Prostate gland (tissue), 2 donors: ENCODE results near the gene CDH8. TPM values are rescaled to one million over a fixed set of nuclear protein-coding genes. Genes with fewer than 3 reads are reported as not detected.

ENCODE experiments used
- DNase-seq: peaks from one replicate; pipeline ENCODE4 v3.0.0-alpha.2; 2019; ENCODE audit warnings: low spot score
- H3K27ac ChIP-seq, 2 donors: fragments of 200-600 bp; sonication (generic); 2 replicates each; pipeline ENCODE4 v1.5.1; 2017 to 2019
- H3K27me3 ChIP-seq: fragments of 200-600 bp; sonication (generic); replicated peaks from 2 replicates; pipeline ENCODE4 v1.5.1; 2019; ENCODE audit not compliant: insufficient read depth
- H3K36me3 ChIP-seq, 2 donors: fragments of 200-600 bp; sonication (generic); 1 replicate in 1 of 2; 2 replicates in 1 of 2; pipeline versions ENCODE4 v1.5.1 to v1.8.1; 2017 to 2019
- H3K4me1 ChIP-seq: fragments of 200-600 bp; sonication (generic); replicated peaks from 2 replicates; pipeline ENCODE4 v1.5.1; 2019
- H3K4me3 ChIP-seq, 2 donors: fragments of 200-600 bp; sonication (generic); 2 replicates each; pipeline ENCODE4 v1.5.1; 2017 to 2019
- H3K9me3 ChIP-seq: fragments of 200-600 bp; sonication (generic); 2 replicates; pipeline ENCODE4 v1.5.1; 2017
- CTCF ChIP-seq, 4 experiments: fragments of 200-600 bp in 2 of 4; fragments of 450-650 bp in 2 of 4; sonication (generic) in 2 of 4; IDR thresholded peaks; 1 replicate in 3 of 4; 2 replicates in 1 of 4; pipeline ENCODE4 v1.5.1; 2016 to 2019; ENCODE audit warnings: antibody characterized with exemption in 4 of 4, mild to moderate bottlenecking in 2 of 4, moderate library complexity in 2 of 4
- POLR2A ChIP-seq: fragments of 450-650 bp; IDR thresholded peaks from one replicate; pipeline ENCODE4 v1.6.1; 2016; ENCODE audit warnings: antibody characterized with exemption, mild to moderate bottlenecking
- POLR2AphosphoS5 ChIP-seq: sonication (generic); formaldehyde crosslinking; IDR thresholded peaks from one replicate; pipeline ENCODE4 v1.6.1; 2017; ENCODE audit warnings: antibody characterized with exemption
- WGBS: methylation state at CpG from one replicate; pipeline ENCODE4 v1.1.5; 2018; 5-methylcytosine and 5-hydroxymethylcytosine counted together
- intact Hi-C: fragments of 100-400 bp; cut with DNase I; formaldehyde crosslinking; loops from one replicate; pipeline ENCODE4 v1.14.2; 2022
- total RNA-seq, 2 donors: library from RNA; depleted of rRNA; stranded (reverse); fragments of >200 nt; gene quantifications; one replicate each; pipeline ENCODE4 v1.1.0, GENCODE V29; 2016

CDH8 gene
- total RNA-seq, 2 donors from 2014 or later, result 1.0 to 3.1 TPM

DNA sequence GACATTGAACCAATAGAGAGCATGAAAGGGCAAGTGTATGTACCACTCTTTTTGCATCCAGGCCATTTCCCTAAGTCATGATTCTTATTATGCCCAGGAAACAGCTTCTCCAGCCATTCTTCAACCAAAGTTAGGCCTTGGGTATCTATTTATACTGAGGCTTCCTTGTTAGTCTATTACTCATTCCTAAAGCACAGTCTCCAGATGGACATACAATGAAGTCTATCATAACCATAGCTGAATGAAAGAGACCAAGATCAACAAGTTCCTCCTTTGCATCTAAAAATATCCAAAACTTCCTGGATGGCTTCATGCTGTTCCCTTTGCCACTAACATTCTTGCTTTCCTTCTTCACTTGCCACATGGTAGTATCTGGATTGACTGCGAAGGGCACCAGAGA, 265.9 kb downstream of the CDH8 start:
- Histone ChIP-seq H3K9me3 (no peaks in the 10 kb centered on the region), H3K36me3 (no peaks in the 10 kb centered on the region), H3K27ac (no peak overlapping the region), H3K27me3 (no peaks in the 10 kb centered on the region), H3K4me1 (no peaks in the 10 kb centered on the region), H3K4me3 (no peak overlapping the region)
- WGBS, result 93% methylated on average over 1 of the region's 1 CpG
- intact Hi-C loops, result no loop called here
- DNase-seq, result no peak
- TF ChIP-seq POLR2A (no peak), CTCF (IDR thresholded peaks at IDR 0.05) (no peak), POLR2AphosphoS5 (no peak)

- no peak overlapping the region for H3K27ac ChIP-seq
- H3K36me3 ChIP-seq, result no peaks in the 10 kb centered on the region
- intact Hi-C loops, result no loop called here
- no peak overlapping the region for H3K4me3 ChIP-seq
- 90% methylated on average over 2 of the region's 2 CpGs for WGBS
- no peaks in the 10 kb centered on the region for H3K9me3 ChIP-seq
- H3K4me1 ChIP-seq, result no peaks in the 10 kb centered on the region
- TF ChIP-seq POLR2A, result no peak
- no peak for TF ChIP-seq CTCF (IDR thresholded peaks at IDR 0.05)
- no peak for TF ChIP-seq POLR2AphosphoS5
- no peaks in the 10 kb centered on the region for H3K27me3 ChIP-seq
- DNase-seq, result no peak
Measured at GRCh38 chr16:61763991-61764390, 272.2 kb downstream of the CDH8 start.

DNA sequence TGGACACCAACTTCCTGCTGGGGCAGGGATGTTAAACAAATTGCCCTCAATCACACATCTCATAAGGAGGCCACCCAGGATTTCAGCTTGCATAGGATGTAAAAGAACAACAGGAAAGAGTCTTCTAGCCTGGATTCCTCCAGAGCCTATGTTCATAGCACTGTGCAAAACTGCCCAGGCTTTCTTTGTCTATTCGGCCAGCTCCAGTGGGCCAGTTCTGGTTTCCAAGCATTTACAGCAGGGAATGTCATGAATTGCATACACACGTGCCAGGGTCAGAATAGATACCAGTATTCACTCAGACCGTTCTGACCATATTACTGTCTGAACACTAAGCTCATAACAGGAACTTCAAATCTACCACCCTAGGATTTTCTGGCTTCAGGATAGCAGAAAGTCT, 273.2 kb downstream of the CDH8 start:
- Histone ChIP-seq H3K36me3 (no peaks in the 10 kb centered on the region), H3K9me3 (no peaks in the 10 kb centered on the region), H3K27ac (no peak overlapping the region), H3K27me3 (no peaks in the 10 kb centered on the region), H3K4me1 (no peaks in the 10 kb centered on the region), H3K4me3 (no peak overlapping the region)
- TF ChIP-seq POLR2A (no peak), CTCF (IDR thresholded peaks at IDR 0.05) (no peak)
- intact Hi-C loops, result no loop called here
- no peak for DNase-seq
- WGBS, result 58% methylated on average over 3 of the region's 3 CpGs

GRCh38 chr16:61730997-61731396, 305.2 kb downstream of the CDH8 start:
- TF ChIP-seq POLR2A (no peak), POLR2AphosphoS5 (no peak), CTCF (IDR thresholded peaks at IDR 0.05) (no peak)
- intact Hi-C loops, result no loop called here
- no peaks in the 10 kb centered on the region for H3K27me3 ChIP-seq
- no peak overlapping the region for H3K4me3 ChIP-seq
- DNase-seq, result no peak
- H3K9me3 ChIP-seq, result no peaks in the 10 kb centered on the region
- no peaks in the 10 kb centered on the region for H3K36me3 ChIP-seq
- WGBS, result 37% methylated on average over 1 of the region's 1 CpG
- no peak overlapping the region for H3K27ac ChIP-seq
- no peaks in the 10 kb centered on the region for H3K4me1 ChIP-seq

GRCh38 chr16:61726701-61727100, 309.5 kb downstream of the CDH8 start:
- intact Hi-C loops, result no loop called here
- no peaks in the 10 kb centered on the region for H3K36me3 ChIP-seq
- TF ChIP-seq POLR2A (no peak), CTCF (IDR thresholded peaks at IDR 0.05) (no peak), POLR2AphosphoS5 (no peak)
- WGBS, result 62% methylated on average over 3 of the region's 3 CpGs
- H3K4me1 ChIP-seq, result no peaks in the 10 kb centered on the region
- no peaks in the 10 kb centered on the region for H3K9me3 ChIP-seq
- H3K27ac ChIP-seq, result no peak overlapping the region
- no peak for DNase-seq
- no peak overlapping the region for H3K4me3 ChIP-seq
- no peaks in the 10 kb centered on the region for H3K27me3 ChIP-seq
